HG03521 (cell line): Measurements from ENCODE around the gene C2.
A peak's percentile ranks its signal among the peaks of the same experiment; 100 is the strongest.
"Not testable (repeated sequence)": the region's sequence is repeated elsewhere in the genome, so short reads cannot be mapped to it uniquely, and the experiment has no call there.

Source experiments
- ATAC-seq: cut with Tn5 transposase; IDR thresholded peaks from one replicate; pipeline ENCODE4 v1.9.1; 2021; ENCODE audit warnings: mild to moderate bottlenecking, moderate library complexity; ENCODE audit not compliant: unreplicated experiment

The C2 gene

DNA sequence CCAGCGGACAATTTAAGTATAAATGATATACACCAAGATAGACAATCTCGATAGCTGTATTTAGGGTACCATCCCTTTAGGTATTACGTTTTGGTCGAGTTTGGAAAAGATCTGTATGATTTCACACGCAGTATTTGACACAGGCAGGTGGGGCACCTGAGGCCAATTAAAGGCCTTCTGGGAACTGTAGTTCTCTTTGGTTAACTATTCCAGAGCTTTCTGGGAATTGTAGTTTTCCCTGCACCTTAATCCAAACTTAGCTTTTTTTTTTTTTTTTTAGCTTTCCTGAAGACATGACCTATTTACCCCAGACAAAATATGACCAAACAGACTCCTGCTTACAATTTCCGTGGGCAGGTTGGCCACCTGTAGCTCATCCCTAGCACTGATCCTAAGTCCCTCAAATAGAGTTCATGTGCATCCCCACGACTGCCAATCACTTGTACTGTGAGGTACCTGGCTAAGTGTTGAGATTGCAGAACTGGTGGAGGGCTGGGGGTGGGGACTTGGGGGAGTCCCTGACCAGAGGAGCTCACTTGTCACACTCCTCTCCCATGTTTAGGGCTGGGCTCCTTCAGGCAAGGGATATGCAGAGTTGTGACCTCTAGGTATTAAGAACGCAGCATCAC is 29.0 kb upstream of the C2 start:
- no peak for ATAC-seq

DNA sequence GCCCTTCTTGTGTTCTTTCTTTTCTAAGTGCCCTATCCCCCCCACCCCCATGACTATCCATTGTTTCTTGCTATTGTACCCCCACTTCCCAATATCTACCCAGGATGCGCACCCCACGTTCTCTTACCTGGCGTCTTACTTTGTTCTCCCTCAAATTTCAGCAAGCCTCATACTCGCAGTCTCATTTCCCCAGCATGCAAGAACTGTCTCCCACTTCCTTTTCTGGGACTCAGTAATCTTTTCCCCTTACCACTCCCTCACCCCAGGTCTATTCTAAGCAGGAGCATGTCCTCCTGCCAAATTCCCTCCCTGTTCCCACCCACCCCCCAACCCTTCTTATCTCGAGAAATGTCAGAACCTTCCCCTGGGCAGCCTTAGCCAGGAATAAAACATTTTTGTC is 28.3 kb upstream of the C2 start:
- ATAC-seq, result no peak

DNA sequence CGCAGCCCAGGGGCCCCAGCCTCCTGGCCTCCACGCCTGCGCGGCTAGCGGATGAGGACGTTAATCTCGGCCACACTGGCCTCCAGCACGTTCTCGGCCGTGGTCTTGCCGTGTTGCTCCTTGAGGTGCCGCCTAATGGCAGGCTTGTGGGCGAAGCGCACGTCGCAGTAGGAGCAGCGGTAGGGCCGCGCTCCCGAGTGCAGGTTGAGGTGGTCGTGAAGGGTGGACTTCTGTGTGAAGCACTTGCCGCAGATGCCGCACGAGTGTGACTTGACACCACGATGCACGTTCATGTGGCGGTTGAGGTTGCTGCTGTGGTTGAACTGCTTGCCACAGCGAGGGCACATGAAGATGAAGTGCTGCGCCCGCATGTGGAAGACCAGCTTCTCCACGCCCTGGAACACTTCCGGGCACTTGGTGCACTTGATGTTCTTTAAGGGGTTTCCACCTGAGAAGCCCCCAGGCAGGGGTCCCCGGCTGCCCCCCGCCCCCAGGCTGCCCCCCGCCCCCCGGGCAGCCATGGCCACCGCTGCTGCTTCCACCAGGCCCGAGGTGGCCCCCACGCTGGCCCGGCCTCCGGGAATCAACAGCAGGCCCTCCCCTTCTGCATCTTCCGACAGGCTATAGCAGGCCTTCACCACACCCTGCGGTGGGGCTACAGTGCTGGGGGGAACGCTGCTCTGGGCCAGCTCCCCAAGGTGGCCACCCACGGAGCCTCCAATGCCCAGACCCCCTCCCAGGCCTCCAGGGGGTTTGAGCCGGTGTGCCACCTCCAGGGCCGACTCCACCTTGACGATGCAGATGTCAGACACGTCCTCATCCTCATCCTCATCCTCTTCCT is 27.4 kb upstream of the C2 start:
- ATAC-seq, result no peak

DNA sequence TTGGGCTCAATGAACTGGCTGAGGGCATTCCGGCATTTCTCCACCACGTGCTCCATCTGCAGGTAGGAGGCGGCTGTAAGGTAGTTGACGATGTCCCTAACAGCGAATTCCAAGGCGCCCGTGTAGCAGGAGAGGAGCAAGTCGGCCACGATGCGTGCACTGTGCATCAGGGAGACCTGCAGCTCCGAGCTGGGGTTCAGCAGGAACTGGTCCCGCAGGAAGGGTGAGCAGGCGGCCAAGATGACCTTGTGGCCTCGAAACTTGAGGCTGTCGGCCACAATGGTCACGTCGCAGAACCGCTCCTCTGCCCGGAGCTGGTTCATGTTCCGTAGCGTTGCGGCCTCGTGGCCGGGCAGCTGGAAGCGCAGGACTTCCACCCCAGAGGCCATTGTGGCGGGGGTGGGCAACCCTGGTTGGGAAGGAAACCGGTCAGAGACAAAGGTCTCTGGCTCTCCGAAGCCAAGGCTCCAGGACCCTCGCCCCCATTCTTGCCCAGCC is 26.6 kb upstream of the C2 start:
- ATAC-seq, result no peak

DNA sequence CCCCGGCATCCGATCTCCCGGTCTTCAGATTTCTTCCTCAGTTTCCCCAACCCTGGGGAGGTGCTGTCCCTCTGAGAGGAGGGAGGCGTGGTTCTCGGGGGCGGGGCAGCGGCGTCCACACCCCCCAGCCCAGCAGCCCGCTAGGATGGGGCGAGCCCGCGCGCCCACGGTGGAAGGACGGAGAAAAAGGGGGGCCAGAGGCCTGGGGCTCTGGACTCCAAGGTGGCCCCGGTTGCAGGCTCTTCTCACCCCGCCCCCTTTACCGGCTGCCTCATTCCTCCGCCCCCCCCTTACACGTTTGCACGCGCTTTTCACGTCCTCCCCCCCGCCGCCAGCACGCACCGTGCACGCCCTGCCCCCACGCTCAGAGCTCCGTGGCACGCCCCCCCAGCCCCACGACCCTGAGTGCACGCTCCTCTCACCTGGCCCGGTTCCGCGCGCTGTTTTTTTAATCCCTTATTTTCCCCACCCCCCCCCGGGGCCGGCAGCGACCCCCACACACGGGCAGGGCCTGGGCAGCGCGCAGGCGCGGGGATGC is 26.0 kb upstream of the C2 start:
- ATAC-seq, result no peak

DNA sequence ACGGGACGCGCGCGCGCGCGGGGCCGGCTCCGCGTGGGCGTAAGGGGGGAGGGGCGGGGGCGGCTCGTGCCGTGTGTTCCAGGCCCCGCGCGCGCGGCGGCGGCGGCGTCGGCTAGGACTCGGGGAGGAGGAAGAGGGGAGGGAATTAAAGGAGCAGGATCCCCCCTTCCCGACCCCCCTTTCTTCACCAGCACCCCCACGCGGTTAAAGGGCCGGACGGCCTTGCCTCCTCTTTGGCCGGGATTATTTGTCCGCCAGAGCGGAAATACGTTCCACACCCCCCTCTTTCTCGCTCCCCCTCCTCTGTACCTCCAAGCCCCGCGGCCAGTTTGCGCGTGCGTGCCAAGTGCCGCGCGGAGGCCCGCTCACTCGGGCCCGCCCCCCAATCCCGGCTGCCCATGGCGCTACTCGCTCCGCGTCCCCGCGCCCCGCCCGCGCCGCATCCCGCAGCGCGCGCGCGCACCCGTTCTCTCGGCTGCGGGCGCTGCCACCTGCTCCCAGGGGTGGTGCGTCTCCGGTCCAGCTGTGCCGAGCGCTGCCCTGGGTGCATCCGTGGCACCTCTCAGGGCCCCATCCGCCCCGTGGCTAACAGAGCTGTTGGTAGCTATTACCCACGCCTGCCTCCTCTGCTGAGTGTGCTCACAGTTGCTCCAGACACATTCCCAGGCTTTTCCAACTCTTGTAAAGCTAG is 25.4 kb upstream of the C2 start, which contains the start of gene ZBTB12:
Gene ZBTB12, minus strand, starts transcription at position 134 of the 691 bp plus-strand sequence. CDS start 781 bp downstream, outside the sequence.
- ATAC-seq, result peak; percentile 56

DNA sequence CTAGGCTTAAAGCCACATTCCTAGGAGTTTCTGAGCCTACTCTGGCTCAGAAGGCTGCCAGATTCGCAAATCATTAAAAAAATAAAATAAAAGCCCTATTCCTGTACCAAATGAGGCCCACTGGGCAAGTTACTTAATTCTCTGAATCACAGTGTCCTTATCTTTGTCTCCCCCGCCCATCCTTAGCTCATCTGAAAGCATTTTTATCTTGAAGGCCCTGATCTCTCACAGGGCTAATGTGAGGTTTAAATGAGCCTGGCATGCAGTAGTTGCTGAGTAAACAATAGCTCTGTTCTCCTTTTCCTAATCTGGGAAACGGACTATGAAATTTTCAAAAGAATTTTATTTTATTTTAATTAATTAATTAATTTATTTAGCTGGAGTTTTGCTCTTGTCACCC is 23.6 kb upstream of the C2 start:
- ATAC-seq, result no peak

DNA sequence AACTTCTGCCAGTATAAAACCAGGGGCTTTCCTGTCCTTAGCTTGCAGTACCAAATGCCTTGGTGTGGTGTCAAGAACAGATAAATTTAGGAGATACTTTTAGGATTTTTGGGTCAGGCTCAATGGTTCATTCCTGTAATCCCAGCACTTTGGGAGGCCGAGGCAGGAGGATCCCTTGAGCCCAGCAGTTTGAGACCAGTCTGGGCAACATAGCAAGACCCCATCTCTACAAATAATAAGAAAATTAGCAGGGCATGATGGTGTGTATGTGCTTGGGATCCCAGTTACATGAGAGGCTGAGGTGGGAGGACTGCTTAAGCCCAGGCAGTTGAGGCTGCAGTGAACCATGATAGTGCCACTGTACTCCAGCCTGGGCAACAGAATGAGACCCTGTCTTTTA is 22.5 kb upstream of the C2 start:
- no peak for ATAC-seq

DNA sequence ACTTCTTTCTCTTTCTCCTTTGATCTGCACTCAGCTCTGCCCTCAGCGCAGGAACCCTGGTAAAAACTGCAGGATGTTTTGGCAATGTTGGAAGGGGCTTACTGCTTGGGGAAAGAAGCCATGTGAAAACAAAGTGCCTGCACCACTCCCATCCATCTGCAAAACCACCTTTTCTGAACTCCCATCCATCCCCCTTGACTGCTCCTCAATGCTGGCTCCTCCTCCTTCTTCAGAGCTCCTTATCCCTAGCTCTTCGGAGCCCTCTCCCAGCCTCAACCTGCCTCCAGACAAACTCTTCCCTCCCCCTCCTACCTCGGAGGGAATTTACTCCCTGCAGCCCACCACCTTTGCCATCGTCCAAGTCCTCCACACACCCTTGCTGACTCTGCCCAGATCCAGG is 21.4 kb upstream of the C2 start:
- no peak for ATAC-seq

DNA sequence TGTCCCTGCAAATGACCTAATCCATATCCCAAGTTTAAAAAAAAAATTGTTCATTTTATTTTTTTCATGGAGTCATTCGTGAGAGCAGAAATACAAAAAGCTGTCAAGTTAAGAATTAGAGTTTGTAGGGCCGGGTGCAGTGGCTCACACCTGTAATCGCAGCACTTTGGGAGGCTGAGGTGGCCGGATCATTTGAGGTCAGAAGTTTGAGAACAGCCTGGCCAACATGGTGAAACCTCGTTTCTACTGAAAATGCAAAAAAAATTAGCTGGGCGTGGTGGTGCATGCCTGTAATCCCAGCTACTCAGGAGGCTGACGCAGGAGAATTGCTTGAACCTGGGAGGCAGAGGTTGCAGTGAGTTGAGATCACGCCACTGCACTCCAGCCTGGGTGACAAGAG is 20.8 kb upstream of the C2 start:
- ATAC-seq, result not testable (repeated sequence)

DNA sequence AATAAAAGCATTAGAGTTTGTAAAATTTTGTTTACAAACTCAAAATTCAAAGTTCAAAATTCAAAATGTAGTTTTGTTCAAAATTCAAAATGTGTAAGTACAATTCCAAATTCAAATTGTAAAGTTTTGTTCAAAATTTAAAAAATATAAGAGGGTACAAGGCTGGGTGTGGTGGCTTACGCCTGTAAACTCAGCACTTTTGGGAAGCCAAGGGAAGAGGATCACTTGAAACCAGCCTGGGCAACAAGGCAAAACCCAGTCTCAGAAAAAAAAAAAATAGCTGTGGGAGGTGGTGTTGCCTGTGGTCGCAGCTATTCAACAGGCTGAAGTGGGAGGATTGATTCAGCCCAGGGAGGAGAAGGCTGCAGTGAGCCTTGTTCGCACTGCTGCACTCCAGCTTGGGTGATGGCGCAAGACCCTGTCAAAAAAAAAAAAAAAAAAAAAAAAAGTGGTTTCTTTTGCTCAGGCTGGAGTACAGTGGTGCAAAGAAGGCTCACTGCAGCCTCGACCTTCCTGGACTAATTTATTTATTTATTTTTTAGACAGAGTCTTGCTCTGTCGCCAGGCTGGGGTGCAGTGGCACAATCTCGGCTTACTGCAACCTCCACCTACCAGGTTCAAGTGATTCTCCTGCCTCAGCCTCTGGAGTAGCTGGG is 20.2 kb upstream of the C2 start:
- ATAC-seq, result no peak

DNA sequence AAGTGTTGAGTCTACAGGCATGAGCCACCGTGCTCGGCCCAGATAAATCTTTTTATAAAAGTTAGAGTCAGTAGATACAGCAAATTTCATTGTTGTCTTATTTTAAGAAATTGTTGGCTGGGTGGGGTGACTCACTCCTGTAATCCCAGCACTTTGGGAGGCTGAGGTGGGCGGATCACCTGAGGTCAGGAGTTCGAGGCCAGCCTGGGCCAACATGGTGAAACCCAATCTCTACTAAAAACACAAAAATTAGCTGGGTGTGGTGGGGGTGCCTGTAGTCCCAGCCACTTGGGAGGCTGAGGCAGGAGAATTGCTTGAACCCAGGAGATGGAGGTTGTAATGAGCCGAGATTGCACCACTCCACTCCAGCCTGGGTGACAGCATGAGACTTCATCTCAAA is 19.3 kb upstream of the C2 start:
- not testable (repeated sequence) for ATAC-seq

DNA sequence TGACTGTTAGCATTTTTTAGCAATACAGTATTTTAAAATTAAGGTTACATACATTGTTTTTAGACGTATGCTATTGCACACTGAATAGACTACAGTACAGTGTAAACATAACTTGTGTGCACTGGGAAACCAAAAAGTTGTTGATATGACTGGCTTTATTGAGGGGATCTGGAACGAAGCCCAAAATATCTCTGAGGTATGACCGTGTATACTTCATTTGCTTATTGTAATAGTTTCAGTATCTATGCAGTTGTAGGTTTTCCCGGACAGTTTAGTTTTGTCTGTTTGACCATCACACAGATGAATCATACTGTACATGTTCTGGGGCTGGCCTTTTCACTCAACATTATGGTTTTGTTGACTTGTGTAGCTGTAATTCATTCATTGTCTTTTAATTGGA is 18.7 kb upstream of the C2 start:
- ATAC-seq, result peak; percentile 80

DNA sequence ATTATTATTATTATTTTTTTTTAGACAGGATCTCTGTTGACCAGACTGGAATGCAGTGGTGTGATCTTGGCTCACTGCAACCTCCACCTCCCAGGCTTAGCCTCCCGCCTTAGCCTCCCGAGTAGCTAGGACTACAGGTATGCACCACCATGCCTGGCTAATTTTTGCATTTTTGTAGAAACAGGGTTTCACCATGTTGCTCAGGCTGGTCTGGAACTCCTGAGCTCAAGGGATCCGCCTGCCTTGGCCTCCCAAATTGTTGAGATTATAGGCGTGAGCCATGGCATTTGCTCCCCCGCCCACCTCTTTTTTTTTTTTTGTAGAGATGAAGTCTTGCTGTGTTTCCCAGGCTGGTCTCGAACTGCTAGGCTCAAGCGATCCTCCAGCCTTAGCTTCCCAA is 18.2 kb upstream of the C2 start:
- not testable (repeated sequence) for ATAC-seq

DNA sequence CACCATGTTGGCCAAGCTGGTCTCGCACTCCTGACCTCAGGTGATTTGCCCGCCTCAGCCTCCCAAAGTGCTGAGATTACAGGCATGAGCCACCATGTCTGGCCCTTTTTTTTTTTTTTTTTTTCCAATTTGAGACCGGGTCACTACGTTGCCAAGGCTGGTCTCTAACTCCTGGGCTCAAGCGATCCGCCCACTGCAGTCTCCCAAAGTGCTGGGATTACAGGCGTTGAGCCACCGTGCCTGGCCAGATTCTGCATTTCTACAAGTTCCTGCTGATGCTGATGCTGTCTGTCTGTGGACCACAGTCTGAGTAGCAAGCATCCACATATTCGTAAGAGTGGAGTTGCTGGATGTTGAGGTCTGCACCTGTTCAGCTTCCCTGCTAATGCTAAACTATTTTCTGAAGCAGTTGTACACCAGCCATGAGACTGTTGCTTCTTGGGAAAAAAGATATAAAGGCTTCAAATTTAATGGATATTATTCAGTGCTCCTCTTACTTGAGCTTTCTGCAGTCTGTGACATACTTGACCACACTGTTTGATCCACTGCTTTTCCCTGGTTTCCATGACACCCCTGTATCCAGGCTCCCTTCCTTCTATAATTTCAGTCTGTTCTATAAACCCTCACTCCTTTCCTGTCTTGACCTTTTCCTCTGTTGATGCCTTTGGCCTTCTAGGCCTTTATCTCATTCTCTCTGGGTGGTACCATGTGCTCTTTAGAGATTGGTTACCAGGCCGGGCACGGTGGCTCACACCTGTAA is 15.5 kb upstream of the C2 start:
- no peak for ATAC-seq

DNA sequence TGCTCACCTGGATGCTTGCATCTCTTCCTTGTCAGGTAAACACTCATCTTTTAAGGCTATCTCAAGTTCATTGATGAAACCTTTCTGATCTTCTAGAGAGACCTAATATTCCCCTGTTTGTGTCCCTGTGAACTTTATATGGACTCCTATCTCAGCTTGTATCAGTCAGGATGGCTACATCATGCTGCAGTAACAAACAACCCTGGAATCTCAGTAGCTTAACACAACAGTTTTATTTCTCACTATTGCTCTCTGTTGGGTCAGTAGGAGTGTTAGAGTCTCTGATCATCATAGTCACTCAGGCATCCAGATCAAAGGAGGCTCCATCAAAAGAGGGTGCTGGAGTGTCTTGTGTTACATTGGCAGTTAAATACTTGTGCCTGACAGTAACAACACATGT is 12.2 kb upstream of the C2 start:
- no peak for ATAC-seq

DNA sequence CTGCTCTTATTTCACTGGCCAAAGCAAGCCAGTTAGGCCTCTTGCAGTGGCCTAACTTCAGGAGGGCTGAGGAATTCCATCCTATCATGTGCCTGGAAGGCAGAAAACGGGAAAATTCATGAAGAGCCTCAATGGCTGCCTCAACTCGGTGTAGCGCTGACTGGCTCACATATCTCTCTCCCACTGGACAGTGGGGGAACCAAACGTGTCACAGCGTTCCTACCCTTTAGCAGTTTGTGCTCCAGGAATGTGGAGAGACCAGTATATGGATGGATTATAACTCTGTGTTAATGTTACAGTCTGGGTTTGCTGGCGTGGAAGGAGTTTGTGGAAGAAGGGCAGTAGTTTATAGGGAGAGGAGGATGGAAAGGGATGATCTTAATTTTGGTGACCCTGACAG is 11.8 kb upstream of the C2 start:
- ATAC-seq, result no peak

DNA sequence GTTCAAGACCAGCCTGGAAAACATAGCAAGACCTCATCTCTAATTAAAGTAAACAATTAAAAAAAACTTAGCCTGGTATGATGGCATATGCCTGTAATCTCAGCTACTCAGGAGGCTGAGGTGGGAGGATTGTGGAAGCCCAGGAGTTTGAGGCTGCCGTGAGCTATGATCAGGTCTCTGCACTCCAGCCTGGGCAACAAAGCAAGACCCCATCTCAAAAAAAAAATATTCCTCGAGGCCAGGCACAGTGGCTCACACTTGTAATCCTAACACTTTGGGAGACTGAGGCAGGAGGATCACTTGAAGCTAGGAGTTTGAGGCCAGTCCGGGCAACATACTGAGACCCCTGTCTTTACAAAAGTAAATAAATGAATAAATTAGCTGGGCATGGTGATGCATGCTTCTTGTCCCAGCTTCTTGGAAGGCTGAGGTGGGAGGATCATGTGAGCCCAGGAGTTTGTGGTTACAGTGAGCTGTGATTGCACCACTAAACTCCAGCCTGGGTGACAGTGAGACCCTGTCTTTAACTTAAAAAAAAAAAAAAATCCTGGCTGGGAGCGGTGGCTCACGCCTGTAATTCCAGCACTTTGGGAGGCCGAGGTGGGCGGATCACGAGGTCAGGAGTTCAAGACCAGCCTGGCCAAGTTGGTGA is 9.3 kb upstream of the C2 start:
- no peak for ATAC-seq

DNA sequence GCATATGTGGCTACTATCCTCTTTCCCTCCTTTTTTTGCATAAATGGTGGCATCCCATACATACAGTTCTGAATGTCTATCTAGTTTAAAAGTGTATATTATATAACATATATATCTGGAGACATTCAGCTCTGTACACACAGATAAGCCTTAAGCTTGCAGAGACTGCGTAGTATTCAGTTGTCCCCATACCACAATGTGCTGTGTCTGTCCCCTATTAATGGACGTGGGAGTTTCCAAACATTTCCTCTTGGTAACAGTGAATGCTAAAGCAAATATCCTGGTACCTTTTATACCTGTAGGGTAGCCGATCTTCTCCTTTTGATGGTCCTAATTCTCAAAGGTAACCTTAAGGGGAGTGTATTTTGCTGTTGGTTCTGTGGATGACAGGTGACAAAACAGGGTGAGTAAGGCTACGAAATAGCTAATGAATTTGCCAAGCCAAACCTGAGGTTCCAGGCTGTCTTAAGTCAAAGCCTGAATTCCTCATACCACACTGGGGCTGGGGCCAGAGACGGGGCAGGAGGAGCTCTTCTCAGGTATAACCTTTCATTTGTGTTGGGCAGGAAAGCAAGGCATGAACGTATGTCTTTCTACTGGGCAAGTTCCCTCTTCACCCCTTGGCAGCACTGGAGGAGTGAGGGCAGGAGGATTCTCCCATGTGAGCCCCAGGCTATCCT is 7.8 kb upstream of the C2 start:
- no peak for ATAC-seq
